Skeletal muscle tissue (tissue), 4 donors: ENCODE results near the gene CAPN9. TPM values are rescaled to one million over a fixed set of nuclear protein-coding genes. Genes with fewer than 3 reads are reported as not detected.
A peak's percentile ranks its signal among the peaks of the same experiment; 100 is the strongest.

Experiments
- H3K27ac ChIP-seq: one replicate; pipeline ENCODE4 v1.7.0; 2013; ENCODE audit warnings: mild to moderate bottlenecking, low read depth, low read length, inconsistent platforms
- H3K27me3 ChIP-seq, 3 donors: one replicate each; pipeline ENCODE4 v1.7.0; 2013; ENCODE audit warnings: low read length in 3 of 3; ENCODE audit not compliant: control insufficient read depth in 3 of 3, insufficient read depth in 3 of 3
- H3K36me3 ChIP-seq, 3 donors: one replicate each; pipeline ENCODE4 v1.7.0; 2013; ENCODE audit warnings: low read length in 3 of 3; ENCODE audit not compliant: control insufficient read depth in 3 of 3, insufficient read depth in 3 of 3
- H3K4me1 ChIP-seq, 3 donors: one replicate each; pipeline ENCODE4 v1.7.0; 2013; ENCODE audit warnings: low read length in 3 of 3, mild to moderate bottlenecking in 3 of 3; ENCODE audit not compliant: control insufficient read depth in 3 of 3, insufficient read depth in 3 of 3
- H3K4me3 ChIP-seq, 3 donors: one replicate each; pipeline ENCODE4 v1.7.0; 2013; ENCODE audit warnings: low read length in 3 of 3
- H3K9ac ChIP-seq, 3 donors: one replicate each; pipeline ENCODE4 v1.7.0; 2013; ENCODE audit warnings: low read length in 3 of 3, mild to moderate bottlenecking in 3 of 3, moderate library complexity in 2 of 3, low read depth in 1 of 3
- H3K9me3 ChIP-seq, 3 donors: one replicate each; pipeline ENCODE4 v1.7.0; 2013; ENCODE audit warnings: low read length in 3 of 3; ENCODE audit not compliant: control insufficient read depth in 3 of 3
- total RNA-seq: library from RNA; depleted of rRNA; stranded (reverse); fragments of >200 nt; gene quantifications from one replicate; pipeline ENCODE4 v1.2.3, GENCODE V29; 2014
- donor health status: Osteomylitis.

The CAPN9 gene
- total RNA-seq, 1 donor from 2014 or later = under 0.01 TPM

GRCh38 chr1:230703679-230704385 is 43.4 kb upstream of the CAPN9 start:
- no peaks in the 10 kb centered on the region for H3K9me3 ChIP-seq
- no peak overlapping the region for H3K4me3 ChIP-seq
- peaks cover 21 to 41% (median 22%) of the 10 kb centered on the region in 3 donors for H3K36me3 ChIP-seq
- H3K9ac ChIP-seq = no peak overlapping the region
- no peaks in the 10 kb centered on the region for H3K27me3 ChIP-seq
- peaks cover 3 to 15% (median 7%) of the 10 kb centered on the region in 3 donors for H3K4me1 ChIP-seq
- H3K27ac ChIP-seq = no peak overlapping the region

DNA sequence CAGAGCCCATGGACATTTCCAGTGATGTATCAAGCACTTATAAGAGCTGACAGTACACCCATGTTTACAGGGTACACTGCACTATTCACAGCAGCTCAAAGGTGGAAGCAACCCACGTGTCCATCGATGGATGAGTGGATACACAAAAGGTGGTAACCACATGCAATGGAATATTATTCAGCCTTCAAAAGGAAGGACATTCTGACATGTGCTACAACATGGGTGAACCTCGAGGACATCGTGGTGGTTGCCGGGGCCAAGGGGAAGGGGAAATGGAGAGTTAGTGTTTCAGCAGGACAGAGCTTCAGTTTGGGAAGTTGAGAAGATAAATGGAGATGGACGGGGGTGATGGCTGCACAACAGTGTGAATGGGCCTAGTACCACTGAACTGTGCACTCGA is 42.4 kb upstream of the CAPN9 start:
- Histone ChIP-seq H3K4me1 (peaks cover 8 to 25% (median 10%) of the 10 kb centered on the region in 3 donors), H3K4me3 (no peak overlapping the region), H3K27ac (no peak overlapping the region), H3K36me3 (peaks cover 22 to 46% (median 22%) of the 10 kb centered on the region in 3 donors), H3K9ac (no peak overlapping the region), H3K27me3 (no peaks in the 10 kb centered on the region), H3K9me3 (no peaks in the 10 kb centered on the region)

DNA sequence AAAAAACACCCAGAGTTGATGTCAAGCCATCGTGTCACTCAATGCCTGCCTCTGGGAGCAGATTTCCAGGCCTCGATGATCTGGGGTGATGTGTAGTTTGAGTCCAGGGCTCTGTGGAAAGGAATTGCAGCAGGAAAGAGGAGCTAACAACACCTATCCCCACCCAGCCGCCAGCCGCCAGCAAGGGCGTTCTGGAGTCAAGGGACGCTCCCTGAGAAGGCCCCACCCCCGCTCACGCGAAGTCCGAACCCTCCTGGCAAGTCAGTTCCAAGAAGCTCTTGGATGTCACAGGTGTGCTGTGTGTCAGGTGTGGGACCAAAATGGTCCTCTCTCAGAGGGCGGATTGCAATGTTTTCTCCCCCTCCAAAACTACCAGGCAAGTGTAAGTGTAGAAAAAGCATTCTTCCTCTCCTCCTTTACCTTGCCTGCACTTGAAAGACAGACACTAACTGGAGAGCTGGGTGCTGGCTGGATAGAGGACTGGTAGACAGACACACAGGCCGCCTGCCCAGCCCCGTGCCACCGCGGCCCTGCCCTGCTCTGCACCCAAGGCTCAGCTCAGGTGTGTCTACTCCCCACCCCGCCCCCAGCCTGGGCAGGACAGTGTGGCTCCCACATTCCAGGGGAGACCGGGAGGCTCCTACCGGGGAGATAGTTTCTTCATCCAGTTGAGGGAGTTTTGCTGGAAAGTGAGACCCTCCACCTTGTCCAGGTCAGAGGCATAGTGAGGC is 41.7 kb upstream of the CAPN9 start:
- H3K9ac ChIP-seq = no peak overlapping the region
- no peaks in the 10 kb centered on the region for H3K9me3 ChIP-seq
- no peak overlapping the region for H3K27ac ChIP-seq
- H3K4me3 ChIP-seq = no peak overlapping the region
- H3K27me3 ChIP-seq = no peaks in the 10 kb centered on the region
- peaks cover 25 to 48% (median 29%) of the 10 kb centered on the region in 3 donors for H3K36me3 ChIP-seq
- peaks cover 8 to 32% (median 10%) of the 10 kb centered on the region in 3 donors for H3K4me1 ChIP-seq

DNA sequence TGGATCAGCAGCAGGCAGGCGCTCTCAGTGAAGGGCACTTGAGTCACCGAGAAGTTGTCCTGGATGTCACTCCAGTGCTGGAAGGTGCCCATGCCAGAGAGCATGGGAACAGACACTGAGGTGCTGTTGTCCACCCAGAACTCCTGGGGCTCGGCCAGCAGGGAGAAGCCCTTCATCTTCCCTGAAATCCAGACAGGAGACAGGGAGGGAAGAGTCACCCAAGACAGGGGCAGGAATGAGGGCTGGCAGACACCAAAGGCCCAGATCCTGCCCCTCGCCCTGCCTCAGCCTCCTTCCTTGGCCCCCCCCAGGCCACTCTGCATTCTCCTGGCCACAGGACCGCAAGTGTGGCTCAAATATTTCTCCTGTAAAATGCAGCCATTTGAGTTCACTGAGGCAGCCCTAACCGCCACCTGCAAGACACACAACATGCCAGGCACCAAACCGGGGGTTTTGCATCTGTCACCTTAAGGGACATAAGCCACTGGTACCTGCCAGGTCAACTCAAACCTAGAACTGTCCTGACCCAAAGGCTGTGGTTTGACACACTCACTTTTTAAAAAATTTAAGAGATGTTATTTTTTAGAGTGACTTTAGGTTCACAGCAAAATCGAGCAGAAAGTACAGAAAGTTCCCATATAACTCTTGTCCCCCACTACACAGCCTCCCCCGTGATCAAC is 41.0 kb upstream of the CAPN9 start:
- Histone ChIP-seq H3K4me1 (peaks cover 8 to 32% (median 10%) of the 10 kb centered on the region in 3 donors), H3K9ac (no peak overlapping the region), H3K9me3 (no peaks in the 10 kb centered on the region), H3K27ac (no peak overlapping the region), H3K27me3 (no peaks in the 10 kb centered on the region), H3K36me3 (peaks cover 24 to 48% (median 30%) of the 10 kb centered on the region in 3 donors), H3K4me3 (no peak overlapping the region)

DNA sequence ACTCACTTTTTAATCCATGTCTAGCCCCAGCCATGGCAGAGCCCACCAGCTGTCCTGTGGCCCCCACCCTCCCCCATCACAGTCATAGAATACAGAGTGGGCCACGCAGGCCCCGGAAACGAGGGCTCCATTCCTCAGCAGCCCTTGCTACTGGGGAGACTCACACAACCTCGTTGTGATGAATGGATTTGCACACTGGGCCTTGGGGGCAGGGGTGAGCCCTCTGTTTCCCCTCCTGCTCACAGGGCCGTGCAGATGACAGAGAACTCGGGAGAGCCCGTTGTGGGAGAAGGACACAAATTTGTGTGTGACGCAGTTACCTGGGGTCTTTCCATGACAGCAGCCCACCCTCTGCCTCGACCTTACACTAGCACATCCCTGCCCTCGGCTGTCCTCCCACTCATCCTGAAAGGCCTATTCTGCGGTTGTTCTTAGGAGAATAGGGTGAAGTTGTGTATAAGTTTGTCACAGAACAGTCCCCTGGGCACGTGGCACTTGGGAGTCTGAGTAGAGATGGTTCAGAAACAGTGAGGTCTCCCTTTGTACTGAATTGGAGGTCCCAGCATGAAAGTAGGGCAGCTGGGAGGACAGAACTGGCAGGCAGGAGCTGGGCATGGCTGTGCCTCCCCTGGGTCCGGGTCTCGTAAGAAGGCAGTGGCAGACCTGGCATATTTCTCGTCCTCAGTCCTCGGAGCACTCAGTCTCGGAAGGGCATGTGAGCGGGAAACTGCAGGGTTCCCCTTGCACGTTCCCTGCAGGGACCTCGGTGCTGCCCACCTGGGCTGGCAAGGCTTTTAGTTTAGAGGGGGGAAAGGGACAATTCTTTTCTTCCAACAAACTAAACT is 40.1 kb upstream of the CAPN9 start:
- Histone ChIP-seq H3K36me3 (peaks cover 17 to 43% (median 26%) of the 10 kb centered on the region in 3 donors), H3K27ac (no peak overlapping the region), H3K4me3 (no peak overlapping the region), H3K9ac (peak overlapping the region in 1 of 3 donors; percentile 16), H3K4me1 (peaks cover 8 to 38% (median 11%) of the 10 kb centered on the region in 3 donors), H3K27me3 (no peaks in the 10 kb centered on the region), H3K9me3 (no peaks in the 10 kb centered on the region)

DNA sequence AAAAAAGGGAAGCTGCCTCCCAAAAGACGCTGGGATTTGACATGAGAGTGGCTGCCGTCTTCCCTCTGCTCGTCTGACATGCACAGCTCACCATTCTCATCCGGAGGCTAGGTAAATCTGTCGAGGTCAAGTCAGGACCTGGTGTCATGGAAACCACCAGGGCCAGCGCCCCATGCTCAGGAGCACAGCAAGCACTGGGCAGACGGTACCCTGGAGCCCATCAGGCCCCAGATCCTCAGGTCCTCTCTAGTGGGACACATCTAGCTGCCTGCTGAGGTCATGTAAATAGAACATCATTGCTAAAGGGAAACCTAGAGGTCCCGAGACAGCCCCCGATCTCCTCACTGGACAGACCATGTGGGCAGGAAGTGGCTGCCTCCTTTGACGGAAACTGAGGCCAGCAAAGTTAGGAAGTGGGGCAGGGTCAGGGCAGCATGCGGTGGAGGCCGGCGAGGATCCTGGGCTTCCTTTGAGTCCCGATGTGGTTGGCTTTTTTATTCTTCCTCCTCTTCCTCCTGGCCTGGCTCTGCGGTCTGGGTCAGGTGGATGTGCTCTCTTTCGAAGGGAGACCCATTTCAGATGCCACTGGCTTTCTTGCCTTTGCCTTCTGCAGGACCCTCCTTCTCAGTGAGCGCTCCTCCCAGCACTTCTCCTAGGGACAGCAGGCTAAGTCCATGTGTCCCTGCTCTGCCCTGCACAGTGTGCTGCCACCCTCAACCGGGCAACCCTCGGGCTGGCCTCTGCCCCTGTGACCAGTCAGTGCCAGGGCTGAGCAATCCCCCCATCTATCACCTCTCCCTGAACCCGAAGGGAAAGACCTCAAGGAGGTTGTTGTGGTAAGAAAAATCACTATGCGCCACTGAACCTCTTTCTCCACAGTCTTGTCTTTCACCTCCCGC is 39.2 kb upstream of the CAPN9 start:
- Histone ChIP-seq H3K4me3 (no peak overlapping the region), H3K36me3 (peaks cover 17 to 41% (median 24%) of the 10 kb centered on the region in 3 donors), H3K4me1 (peaks cover 11 to 47% (median 20%) of the 10 kb centered on the region in 3 donors), H3K9me3 (no peaks in the 10 kb centered on the region), H3K9ac (no peak overlapping the region), H3K27me3 (no peaks in the 10 kb centered on the region), H3K27ac (no peak overlapping the region)

GRCh38 chr1:230708631-230709580 is 38.3 kb upstream of the CAPN9 start:
- H3K27ac ChIP-seq = no peak overlapping the region
- peak overlapping the region in 1 of 3 donors; percentile 17 for H3K4me3 ChIP-seq
- peaks cover 14 to 33% (median 16%) of the 10 kb centered on the region in 3 donors for H3K36me3 ChIP-seq
- no peaks in the 10 kb centered on the region for H3K9me3 ChIP-seq
- H3K4me1 ChIP-seq = peaks cover 19 to 56% (median 29%) of the 10 kb centered on the region in 3 donors
- peak overlapping the region in 1 of 3 donors; percentile 25 for H3K9ac ChIP-seq
- no peaks in the 10 kb centered on the region for H3K27me3 ChIP-seq
